Measurements from ENCODE around the gene FAM89A.

FAM89A gene

GRCh38 chr1:231040019-231040799 lies at the start of gene FAM89A:
FAM89A (minus strand) TSS chr1:231040254; CDS start chr1:231040211, 43 bp downstream.
- peak; percentile 73 to 74 for DNase-seq

GRCh38 chr1:231084353-231084752 lies 44.3 kb upstream of the FAM89A start:
- DNase-seq, result no peak

- DNase-seq, result no peak
These were observed 39.1 kb upstream of the FAM89A start for GRCh38 chr1:231079163-231079562.

GRCh38 chr1:231078250-231078649 lies 38.2 kb upstream of the FAM89A start:
- DNase-seq, result no peak

- no peak for DNase-seq
These were observed 36.7 kb upstream of the FAM89A start for GRCh38 chr1:231076802-231077201.

- DNase-seq, result no peak
These were observed 35.4 kb upstream of the FAM89A start for GRCh38 chr1:231075497-231075896.

GRCh38 chr1:231075020-231075419 lies 35.0 kb upstream of the FAM89A start:
- DNase-seq, result no peak

- DNase-seq, result no peak
These were observed 34.0 kb upstream of the FAM89A start for GRCh38 chr1:231074046-231074445.

- no peak for DNase-seq
These were observed 33.3 kb upstream of the FAM89A start for GRCh38 chr1:231073331-231073730.

- no peak for DNase-seq
These were observed 32.5 kb upstream of the FAM89A start for GRCh38 chr1:231072502-231073094.

GRCh38 chr1:231072041-231072440 lies 32.0 kb upstream of the FAM89A start:
- DNase-seq, result no peak

GRCh38 chr1:231070758-231071444 lies 30.8 kb upstream of the FAM89A start:
- no peak for DNase-seq

- DNase-seq, result no peak
These were observed 29.3 kb upstream of the FAM89A start for GRCh38 chr1:231069333-231069732.

- no peak for DNase-seq
These were observed 28.7 kb upstream of the FAM89A start for GRCh38 chr1:231068762-231069161.

- no peak for DNase-seq
These were observed 25.6 kb upstream of the FAM89A start for GRCh38 chr1:231065510-231066241.

GRCh38 chr1:231064418-231064817 lies 24.4 kb upstream of the FAM89A start:
- DNase-seq, result no peak

GRCh38 chr1:231063331-231063730 lies 23.3 kb upstream of the FAM89A start:
- no peak for DNase-seq

GRCh38 chr1:231062500-231063270 lies 22.6 kb upstream of the FAM89A start:
- no peak for DNase-seq

GRCh38 chr1:231059566-231060193 lies 19.6 kb upstream of the FAM89A start:
- no peak for DNase-seq

GRCh38 chr1:231058416-231059109 lies 18.5 kb upstream of the FAM89A start:
- no peak for DNase-seq

- DNase-seq, result no peak
These were observed 17.4 kb upstream of the FAM89A start for GRCh38 chr1:231057410-231057809.

Data from stimulated activated CD4-positive, alpha-beta T cell treated with anti-CD3 and anti-CD28 coated beads, Interleukin-2, amount 100 ng/mL, for 48 hours (primary cell).